Measurements from ENCODE around the gene MPHOSPH9.
"Not testable (repeated sequence)": the region's sequence is repeated elsewhere in the genome, so short reads cannot be mapped to it uniquely, and the experiment has no call there.

The MPHOSPH9 gene

GRCh38 chr12:123225443-123225842 is 7.5 kb downstream of the MPHOSPH9 start:
- DNase-seq (no peak), ATAC-seq (replicated peaks) (no peak)
- H3K9me3 Mint-ChIP-seq = no peaks in the 10 kb centered on the region
- peaks cover 10 to 32% of the 10 kb centered on the region in 2 donors for H3K4me1 Mint-ChIP-seq
- H3K27ac Mint-ChIP-seq = no peak overlapping the region
- H3K27me3 Mint-ChIP-seq = no peaks in the 10 kb centered on the region
- H3K36me3 Mint-ChIP-seq = peaks cover 18 to 20% of the 10 kb centered on the region in 2 donors
- no peak overlapping the region for H3K4me3 Mint-ChIP-seq

- Mint-ChIP-seq H3K27ac (peak overlapping the region; percentile 62), H3K9me3 (no peaks in the 10 kb centered on the region), H3K36me3 (peaks cover 27% of the 10 kb centered on the region in 2 donors), H3K4me1 (peaks cover 7 to 11% of the 10 kb centered on the region in 2 donors), H3K27me3 (no peaks in the 10 kb centered on the region), H3K4me3 (peak overlapping the region; percentile 34 to 66)
- DNase-seq = peak; percentile 33
- ATAC-seq (replicated peaks) = peak; percentile 96 to 98
These were observed 9.7 kb downstream of the MPHOSPH9 start for GRCh38 chr12:123223241-123223668.

GRCh38 chr12:123207815-123208214 is 25.1 kb downstream of the MPHOSPH9 start:
- ATAC-seq (replicated peaks); H3K27ac Mint-ChIP-seq: not testable (repeated sequence)

GRCh38 chr12:123206794-123207193 is 26.1 kb downstream of the MPHOSPH9 start:
- peaks cover 31 to 39% of the 10 kb centered on the region in 2 donors for H3K36me3 Mint-ChIP-seq
- not testable (repeated sequence) for H3K27ac Mint-ChIP-seq; DNase-seq; H3K4me3 Mint-ChIP-seq; H3K27me3 Mint-ChIP-seq; H3K9me3 Mint-ChIP-seq; ATAC-seq (replicated peaks); H3K4me1 Mint-ChIP-seq

More at GRCh38 chr12:123207815-123208214, 25.1 kb downstream of the MPHOSPH9 start:
- H3K36me3 Mint-ChIP-seq = peaks cover 34 to 40% of the 10 kb centered on the region in 2 donors
- not testable (repeated sequence) for H3K27me3 Mint-ChIP-seq, H3K9me3 Mint-ChIP-seq, DNase-seq, H3K4me3 Mint-ChIP-seq, H3K4me1 Mint-ChIP-seq

GRCh38 chr12:123200414-123200813 is 32.5 kb downstream of the MPHOSPH9 start:
- H3K27ac Mint-ChIP-seq = peak overlapping the region; percentile 26
- DNase-seq = no peak
- H3K36me3 Mint-ChIP-seq = peaks cover 25 to 39% of the 10 kb centered on the region in 2 donors
- no peak overlapping the region for H3K4me3 Mint-ChIP-seq
- no peaks in the 10 kb centered on the region for H3K4me1 Mint-ChIP-seq
- ATAC-seq (replicated peaks) = no peak
- no peaks in the 10 kb centered on the region for H3K9me3 Mint-ChIP-seq
- no peaks in the 10 kb centered on the region for H3K27me3 Mint-ChIP-seq

GRCh38 chr12:123199936-123200335 is 33.0 kb downstream of the MPHOSPH9 start:
- no peaks in the 10 kb centered on the region for H3K9me3 Mint-ChIP-seq
- DNase-seq (no peak), ATAC-seq (replicated peaks) (no peak)
- no peaks in the 10 kb centered on the region for H3K4me1 Mint-ChIP-seq
- H3K27me3 Mint-ChIP-seq = no peaks in the 10 kb centered on the region
- no peak overlapping the region for H3K27ac Mint-ChIP-seq
- no peak overlapping the region for H3K4me3 Mint-ChIP-seq
- H3K36me3 Mint-ChIP-seq = peaks cover 25 to 39% of the 10 kb centered on the region in 2 donors

- peaks cover 34 to 47% of the 10 kb centered on the region in 2 donors for H3K36me3 Mint-ChIP-seq
- H3K27ac Mint-ChIP-seq = no peak overlapping the region
- ATAC-seq (replicated peaks) = no peak
These were observed 45.3 kb downstream of the MPHOSPH9 start for GRCh38 chr12:123187637-123188036.

GRCh38 chr12:123180171-123180570 is 52.8 kb downstream of the MPHOSPH9 start:
- Mint-ChIP-seq H3K4me3 (no peak overlapping the region), H3K4me1 (no peaks in the 10 kb centered on the region), H3K27ac (no peak overlapping the region), H3K27me3 (no peaks in the 10 kb centered on the region), H3K36me3 (peaks cover 28 to 30% of the 10 kb centered on the region in 2 donors), H3K9me3 (no peaks in the 10 kb centered on the region)
- ATAC-seq (replicated peaks) = no peak
- no peak for DNase-seq

More at GRCh38 chr12:123187637-123188036, 45.3 kb downstream of the MPHOSPH9 start:
- DNase-seq = no peak
- H3K27me3 Mint-ChIP-seq = no peaks in the 10 kb centered on the region
- H3K4me1 Mint-ChIP-seq = no peaks in the 10 kb centered on the region
- no peak overlapping the region for H3K4me3 Mint-ChIP-seq
- H3K9me3 Mint-ChIP-seq = no peaks in the 10 kb centered on the region

- no peaks in the 10 kb centered on the region for H3K9me3 Mint-ChIP-seq
- no peak overlapping the region for H3K27ac Mint-ChIP-seq
- H3K27me3 Mint-ChIP-seq = no peaks in the 10 kb centered on the region
- H3K4me1 Mint-ChIP-seq = no peaks in the 10 kb centered on the region
- no peak overlapping the region for H3K4me3 Mint-ChIP-seq
- peaks cover 7 to 32% of the 10 kb centered on the region in 2 donors for H3K36me3 Mint-ChIP-seq
- DNase-seq (no peak), ATAC-seq (replicated peaks) (no peak)
These were observed 61.0 kb downstream of the MPHOSPH9 start for GRCh38 chr12:123171967-123172366.

GRCh38 chr12:123167329-123167728 is 65.6 kb downstream of the MPHOSPH9 start:
- H3K9me3 Mint-ChIP-seq = no peaks in the 10 kb centered on the region
- ATAC-seq (replicated peaks) = no peak
- DNase-seq = no peak
- H3K27ac Mint-ChIP-seq = no peak overlapping the region
- no peaks in the 10 kb centered on the region for H3K4me1 Mint-ChIP-seq
- H3K4me3 Mint-ChIP-seq = no peak overlapping the region
- peaks cover 9 to 41% of the 10 kb centered on the region in 2 donors for H3K36me3 Mint-ChIP-seq
- H3K27me3 Mint-ChIP-seq = no peaks in the 10 kb centered on the region

- Mint-ChIP-seq H3K9me3 (no peaks in the 10 kb centered on the region), H3K27ac (peak overlapping the region; percentile 17), H3K4me3 (no peak overlapping the region), H3K36me3 (peaks cover 9 to 35% of the 10 kb centered on the region in 2 donors), H3K4me1 (no peaks in the 10 kb centered on the region), H3K27me3 (no peaks in the 10 kb centered on the region)
- DNase-seq = no peak
- ATAC-seq (replicated peaks) = no peak
These were observed 67.4 kb downstream of the MPHOSPH9 start for GRCh38 chr12:123165537-123165936.

GRCh38 chr12:123164710-123165261 is 68.2 kb downstream of the MPHOSPH9 start:
- no peak overlapping the region for H3K4me3 Mint-ChIP-seq
- no peak overlapping the region for H3K27ac Mint-ChIP-seq
- peaks cover 12 to 37% of the 10 kb centered on the region in 2 donors for H3K36me3 Mint-ChIP-seq
- no peak for ATAC-seq (replicated peaks)
- no peaks in the 10 kb centered on the region for H3K9me3 Mint-ChIP-seq
- H3K4me1 Mint-ChIP-seq = no peaks in the 10 kb centered on the region
- DNase-seq = no peak
- H3K27me3 Mint-ChIP-seq = no peaks in the 10 kb centered on the region

GRCh38 chr12:123164222-123164621 is 68.7 kb downstream of the MPHOSPH9 start:
- H3K4me1 Mint-ChIP-seq = no peaks in the 10 kb centered on the region
- H3K4me3 Mint-ChIP-seq = no peak overlapping the region
- H3K27me3 Mint-ChIP-seq = no peaks in the 10 kb centered on the region
- no peak for DNase-seq
- no peak for ATAC-seq (replicated peaks)
- H3K27ac Mint-ChIP-seq = no peak overlapping the region
- H3K36me3 Mint-ChIP-seq = peaks cover 12 to 37% of the 10 kb centered on the region in 2 donors
- no peaks in the 10 kb centered on the region for H3K9me3 Mint-ChIP-seq

- no peak overlapping the region for H3K27ac Mint-ChIP-seq
- H3K36me3 Mint-ChIP-seq = peaks cover 12 to 32% of the 10 kb centered on the region in 2 donors
- ATAC-seq (replicated peaks) (no peak), DNase-seq (no peak)
- no peaks in the 10 kb centered on the region for H3K4me1 Mint-ChIP-seq
- no peaks in the 10 kb centered on the region for H3K9me3 Mint-ChIP-seq
- no peaks in the 10 kb centered on the region for H3K27me3 Mint-ChIP-seq
- no peak overlapping the region for H3K4me3 Mint-ChIP-seq
These were observed 69.7 kb downstream of the MPHOSPH9 start for GRCh38 chr12:123163227-123163626.

GRCh38 chr12:123160801-123161487 is 72.0 kb downstream of the MPHOSPH9 start:
- Mint-ChIP-seq H3K27ac (no peak overlapping the region), H3K4me3 (no peak overlapping the region), H3K27me3 (no peaks in the 10 kb centered on the region), H3K36me3 (peaks cover 10 to 22% of the 10 kb centered on the region in 2 donors), H3K9me3 (no peaks in the 10 kb centered on the region), H3K4me1 (no peaks in the 10 kb centered on the region)
- no peak for DNase-seq
- ATAC-seq (replicated peaks) = no peak
